GM23338 (cell line): ENCODE measurements around the gene STIM1. TPM values are rescaled to one million over a fixed set of nuclear protein-coding genes. Genes with fewer than 3 reads are reported as not detected.

Experiments used
- ATAC-seq: fragments of 200-7000 bp; cut with Tn5 transposase; 3 replicates; pipeline ENCODE4 v1.9.1; 2020
- DNase-seq: peaks from one replicate; pipeline ENCODE4 v3.0.0-alpha.2; 2015; ENCODE audit warnings: low spot score
- H2AFZ ChIP-seq: fragments of 200-600 bp; sonication (generic); 2 replicates; pipeline ENCODE4 v1.8.0; 2016; ENCODE audit warnings: antibody characterized with exemption, mild to moderate bottlenecking, moderate library complexity
- H3F3A ChIP-seq: fragments of 200-600 bp; sonication (generic); replicated peaks from 2 replicates; pipeline ENCODE4 v1.8.0; 2017; ENCODE audit warnings: antibody characterized with exemption, mixed run types, low read depth
- H3K27ac ChIP-seq: fragments of 200-600 bp; sonication (generic); 2 replicates; pipeline ENCODE4 v1.6.1; 2016; ENCODE audit warnings: low read depth
- H3K27me3 ChIP-seq: fragments of 200-600 bp; sonication (generic); 2 replicates; pipeline ENCODE4 v1.8.0; 2016; ENCODE audit warnings: mild to moderate bottlenecking, mixed run types, moderate library complexity; ENCODE audit not compliant: insufficient read depth
- H3K36me3 ChIP-seq: fragments of 200-600 bp; sonication (generic); 2 replicates; pipeline ENCODE4 v1.8.0; 2016; ENCODE audit warnings: mild to moderate bottlenecking; ENCODE audit not compliant: insufficient read depth
- H3K4me1 ChIP-seq: fragments of 200-600 bp; sonication (generic); 2 replicates; pipeline ENCODE4 v1.8.0; 2016; ENCODE audit warnings: mild to moderate bottlenecking, moderate library complexity; ENCODE audit not compliant: insufficient read depth
- H3K4me2 ChIP-seq: fragments of 200-600 bp; sonication (generic); 2 replicates; pipeline ENCODE4 v1.7.1; 2017; ENCODE audit warnings: mixed run types
- H3K4me3 ChIP-seq: fragments of 200-600 bp; sonication (generic); 2 replicates; pipeline ENCODE4 v1.6.1; 2016; ENCODE audit warnings: mixed run types
- H3K79me2 ChIP-seq: fragments of 200-600 bp; sonication (generic); replicated peaks from 2 replicates; pipeline ENCODE4 v1.8.0; 2017; ENCODE audit warnings: mild to moderate bottlenecking; ENCODE audit not compliant: insufficient read depth
- H3K9me2 ChIP-seq: fragments of 200-600 bp; sonication (generic); 2 replicates; pipeline ENCODE4 v1.8.0; 2017; ENCODE audit not compliant: insufficient read depth
- H4K20me1 ChIP-seq: fragments of 200-600 bp; sonication (generic); replicated peaks from 2 replicates; pipeline ENCODE4 v1.8.0; 2017; ENCODE audit warnings: mild to moderate bottlenecking; ENCODE audit not compliant: insufficient read depth
- H3K27ac Mint-ChIP-seq: 2 replicates; pipeline ENCODE4 v1.8.0; 2020; ENCODE audit warnings: inconsistent platforms, mild to moderate bottlenecking, moderate library complexity, mixed read lengths
- H3K27me3 Mint-ChIP-seq: 3 replicates; pipeline ENCODE4 v1.8.0; 2022; ENCODE audit warnings: low read depth, mild to moderate bottlenecking, moderate library complexity, mixed read lengths, inconsistent platforms; ENCODE audit not compliant: insufficient read depth, poor library complexity
- H3K36me3 Mint-ChIP-seq: 3 replicates; pipeline ENCODE4 v1.8.0; 2021; ENCODE audit warnings: low read depth, mild to moderate bottlenecking, inconsistent platforms, moderate library complexity, mixed read lengths
- H3K4me1 Mint-ChIP-seq: 3 replicates; pipeline ENCODE4 v1.8.0; 2020; ENCODE audit warnings: mild to moderate bottlenecking, inconsistent platforms, mixed read lengths
- H3K4me3 Mint-ChIP-seq: 3 replicates; pipeline ENCODE4 v1.8.0; 2021; ENCODE audit warnings: moderate library complexity, mild to moderate bottlenecking, inconsistent platforms, mixed read lengths
- H3K9me3 Mint-ChIP-seq: 3 replicates; pipeline ENCODE4 v1.8.0; 2020; ENCODE audit warnings: moderate library complexity, mild to moderate bottlenecking, inconsistent platforms, mixed read lengths
- CREB1 ChIP-seq: fragments of 250-450 bp; sonication (Bioruptor Pico); IDR thresholded peaks from 2 replicates; pipeline ENCODE4 v1.5.0; 2020; ENCODE audit warnings: low read depth, mild to moderate bottlenecking, moderate library complexity
- EZH2 ChIP-seq: fragments of 200-600 bp; sonication (generic); IDR thresholded peaks from one replicate; pipeline ENCODE4 v1.8.0; 2017; ENCODE audit warnings: antibody characterized with exemption, mild to moderate bottlenecking, low read depth; ENCODE audit not compliant: unreplicated experiment
- EZH2phosphoT487 ChIP-seq: fragments of 200-600 bp; sonication (generic); IDR thresholded peaks from one replicate; pipeline ENCODE4 v1.8.1; 2018; ENCODE audit warnings: antibody characterized with exemption; ENCODE audit not compliant: unreplicated experiment
- JUNB ChIP-seq: IDR thresholded peaks from one replicate; pipeline ENCODE4 v1.6.1; 2016; ENCODE audit warnings: antibody characterized with exemption; ENCODE audit not compliant: unreplicated experiment
- NANOG ChIP-seq: IDR thresholded peaks from 2 replicates; pipeline ENCODE4 v1.6.1; 2016; ENCODE audit warnings: antibody characterized with exemption, borderline replicate concordance
- POLR2AphosphoS5 ChIP-seq: IDR thresholded peaks from 2 replicates; pipeline ENCODE4 v1.6.1; 2016; ENCODE audit warnings: antibody characterized with exemption, low read depth
- REST ChIP-seq: IDR thresholded peaks from one replicate; pipeline ENCODE4 v1.6.1; 2018; ENCODE audit warnings: antibody characterized with exemption; ENCODE audit not compliant: unreplicated experiment
- STAT1 ChIP-seq: IDR thresholded peaks from one replicate; pipeline ENCODE4 v1.6.1; 2016; ENCODE audit warnings: antibody characterized with exemption; ENCODE audit not compliant: unreplicated experiment
- ZNF114 ChIP-seq: fragments of 250-450 bp; sonication (Bioruptor Pico); IDR thresholded peaks from 2 replicates; pipeline ENCODE4 v1.5.0; 2020; ENCODE audit warnings: mild to moderate bottlenecking, moderate library complexity
- ZNF331 ChIP-seq: fragments of 250-450 bp; sonication (Bioruptor Pico); IDR thresholded peaks from 2 replicates; pipeline ENCODE4 v1.5.0; 2020; ENCODE audit warnings: low read depth, mild to moderate bottlenecking, moderate library complexity
- polyA plus RNA-seq: library from polyadenylated mRNA; unstranded; fragments of >200 nt; fragmentation: Nextera tagmentation; extraction: Ambion mirVana; gene quantifications from 2 replicates; pipeline ENCODE4 v1.2.1, GENCODE V29; 2016
- total RNA-seq: library from RNA; depleted of rRNA; stranded (reverse); fragments of >200 nt; shearing (Covaris generic); gene quantifications from 2 replicates; pipeline ENCODE4 v1.2.3, GENCODE V29; 2014
- TF ChIP-seq, protein P1 (sequence below): IDR thresholded peaks from 2 replicates; pipeline ENCODE4 v1.6.1; 2016; ENCODE audit warnings: antibody characterized with exemption

The STIM1 gene
- total and polyA plus RNA-seq, 2 experiments from 2014 or later: 3.5 to 14.0 TPM

GRCh38 chr11:3933165-3933628 lies 77.7 kb downstream of the STIM1 start (continued):
- TF ChIP-seq, protein P1, sequence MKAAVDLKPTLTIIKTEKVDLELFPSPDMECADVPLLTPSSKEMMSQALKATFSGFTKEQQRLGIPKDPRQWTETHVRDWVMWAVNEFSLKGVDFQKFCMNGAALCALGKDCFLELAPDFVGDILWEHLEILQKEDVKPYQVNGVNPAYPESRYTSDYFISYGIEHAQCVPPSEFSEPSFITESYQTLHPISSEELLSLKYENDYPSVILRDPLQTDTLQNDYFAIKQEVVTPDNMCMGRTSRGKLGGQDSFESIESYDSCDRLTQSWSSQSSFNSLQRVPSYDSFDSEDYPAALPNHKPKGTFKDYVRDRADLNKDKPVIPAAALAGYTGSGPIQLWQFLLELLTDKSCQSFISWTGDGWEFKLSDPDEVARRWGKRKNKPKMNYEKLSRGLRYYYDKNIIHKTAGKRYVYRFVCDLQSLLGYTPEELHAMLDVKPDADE: no peak
- TF ChIP-seq ZNF331 (CRISPR knock-in tag) (no peak), REST (no peak), EZH2 (no peak), STAT1 (no peak)

GRCh38 chr11:3934658-3935057 lies 79.2 kb downstream of the STIM1 start:
- Histone ChIP-seq H3K4me3 (no peak overlapping the region), H3K27me3 (no peaks in the 10 kb centered on the region), H3K9me2 (no peaks in the 10 kb centered on the region), H4K20me1 (no peaks in the 10 kb centered on the region; the same call in 1 of the 2 replicates), H3K79me2 (no peaks in the 10 kb centered on the region), H2AFZ (no peak overlapping the region), H3F3A (no peaks in the 10 kb centered on the region), H3K27ac (no peak overlapping the region), H3K4me1 (no peaks in the 10 kb centered on the region), H3K36me3 (no peaks in the 10 kb centered on the region), H3K4me2 (no peak overlapping the region)
- Mint-ChIP-seq H3K36me3 (no peaks in the 10 kb centered on the region), H3K9me3 (no peaks in the 10 kb centered on the region), H3K27me3 (peaks cover 5% of the 10 kb centered on the region), H3K4me3 (no peak overlapping the region), H3K4me1 (peaks cover 5% of the 10 kb centered on the region; the same call in 1 of the 3 replicates), H3K27ac (no peak overlapping the region)
- DNase-seq: no peak
- ATAC-seq: no peak
- TF ChIP-seq JUNB (no peak), REST (no peak), EZH2phosphoT487 (no peak), NANOG (no peak), CREB1 (CRISPR knock-in tag) (no peak), ZNF114 (CRISPR knock-in tag) (no peak), POLR2AphosphoS5 (no peak), ZNF331 (CRISPR knock-in tag) (no peak), EZH2 (no peak)
- TF ChIP-seq, protein P1: no peak
